HCT116 (cell line): ENCODE measurements around the gene SLC6A6. TPM values are rescaled to one million over a fixed set of nuclear protein-coding genes. Genes with fewer than 3 reads are reported as not detected.

Source experiments
- ATAC-seq: fragments of 200-7000 bp; cut with Tn5 transposase; 2 replicates; pipeline ENCODE4 v1.9.1; 2020; ENCODE audit warnings: mild to moderate bottlenecking, moderate library complexity
- BruUV-seq: library from RNA; stranded (reverse); fragments of 400-500 nt; replicated peaks from 2 replicates; lab custom pipeline; 2021; lab: Mats Ljungman, UMichigan
- CTCF ChIA-PET: fragments of 300-600 bp; sonication (Branson Sonifier 250); formaldehyde crosslinking; loops from one replicate; lab custom pipeline; 2021; ENCODE audit warnings: antibody characterized with exemption; lab: Charles Lee
- POLR2A ChIA-PET: fragments of 300-600, 350-600 bp; sonication (Branson Sonifier 250); formaldehyde crosslinking; loops from one replicate; lab custom pipeline; 2021; ENCODE audit warnings: antibody characterized with exemption; lab: Charles Lee
- RAD21 ChIA-PET, 2 experiments: fragments of 300-600 bp; sonication (Branson Sonifier 250); formaldehyde crosslinking; loops; one replicate each; lab custom pipeline; 2023; ENCODE audit warnings: low total read pairs in 2 of 2; ENCODE audit not compliant: uncharacterized antibody in 2 of 2, unreplicated experiment in 2 of 2, low non-redundant PET in 1 of 2; lab: Charles Lee
- DNase-seq: peaks from one replicate; pipeline ENCODE4 v3.0.0-alpha.2; 2010; ENCODE audit warnings: low read depth, low spot score
- H2AFZ ChIP-seq: fragments of 200-600 bp; shearing (Covaris generic), sonication (generic); 2 replicates; pipeline ENCODE4 v1.6.1; 2017; ENCODE audit warnings: low read depth, mixed run types, mixed read lengths, antibody characterized with exemption, low read length; ENCODE audit not compliant: poor library complexity, severe bottlenecking
- H3K27ac ChIP-seq: 2 replicates; pipeline ENCODE4 v1.5.1; 2012; ENCODE audit warnings: low read depth, low read length
- H3K27me3 ChIP-seq: fragments of 200-600 bp; sonication (generic); 2 replicates; pipeline ENCODE4 v1.6.1; 2016; ENCODE audit warnings: mixed run types, low read length, mixed read lengths; ENCODE audit not compliant: insufficient read depth
- H3K36me3 ChIP-seq, 2 experiments: fragments of 200-500 bp in 1 of 2; fragments of 200-600 bp in 1 of 2; sonication (Bioruptor generic) in 1 of 2; sonication (generic) in 1 of 2; 2 replicates each; pipeline versions ENCODE4 v1.5.1 to v1.6.1; 2014 to 2016; ENCODE audit warnings: low read length in 2 of 2, inconsistent platforms in 1 of 2, mixed read lengths in 1 of 2, mixed run types in 1 of 2; ENCODE audit not compliant: insufficient read depth in 2 of 2, control insufficient read depth in 1 of 2
- H3K4me1 ChIP-seq, 2 experiments: fragments of 200-600 bp in 1 of 2; sonication (generic) in 1 of 2; 2 replicates each; pipeline versions ENCODE4 v1.5.1 to v1.6.1; 2012 to 2017; ENCODE audit warnings: low read length in 2 of 2, inconsistent platforms in 1 of 2, mild to moderate bottlenecking in 1 of 2, mixed read lengths in 1 of 2, mixed run types in 1 of 2, moderate library complexity in 1 of 2; ENCODE audit not compliant: insufficient read depth in 2 of 2, control insufficient read depth in 1 of 2
- H3K4me2 ChIP-seq: fragments of 200-600 bp; sonication (generic); 2 replicates; pipeline ENCODE4 v1.6.1; 2017; ENCODE audit warnings: mixed run types, low read length, mixed read lengths
- H3K4me3 ChIP-seq, 2 experiments: fragments of 200-600 bp in 1 of 2; sonication (generic) in 1 of 2; replicated peaks in 1 of 2; 2 replicates each; pipeline ENCODE4 v1.5.1; 2011 to 2016; ENCODE audit warnings: low read length in 2 of 2, control low read depth in 1 of 2, low read depth in 1 of 2, mild to moderate bottlenecking in 1 of 2, mixed read lengths in 1 of 2, mixed run types in 1 of 2
- H3K79me2 ChIP-seq: fragments of 200-600 bp; sonication (generic); 2 replicates; pipeline ENCODE4 v1.6.1; 2017; ENCODE audit warnings: mild to moderate bottlenecking, mixed run types, low read length, moderate library complexity, mixed read lengths; ENCODE audit not compliant: insufficient read depth
- H3K9ac ChIP-seq: fragments of 200-600 bp; sonication (generic); 2 replicates; pipeline ENCODE4 v1.6.1; 2016; ENCODE audit warnings: low read length, mixed read lengths
- H3K9me2 ChIP-seq: fragments of 200-600 bp; sonication (generic), shearing (Covaris generic); 2 replicates; pipeline ENCODE4 v1.6.1; 2017; ENCODE audit warnings: mixed run types, mild to moderate bottlenecking, moderate library complexity; ENCODE audit not compliant: insufficient read depth
- H3K9me3 ChIP-seq, 2 experiments: fragments of 200-500 bp in 1 of 2; fragments of 200-600 bp in 1 of 2; sonication (Bioruptor generic) in 1 of 2; sonication (generic) in 1 of 2; 2 replicates each; pipeline ENCODE4 v1.6.1; 2014 to 2017; ENCODE audit warnings: low read length in 2 of 2, mixed read lengths in 2 of 2, inconsistent platforms in 1 of 2, low read depth in 1 of 2, mild to moderate bottlenecking in 1 of 2, mixed run types in 1 of 2, moderate library complexity in 1 of 2; ENCODE audit not compliant: control insufficient read depth in 1 of 2, insufficient read depth in 1 of 2
- H4K20me1 ChIP-seq: fragments of 200-600 bp; sonication (generic), shearing (Covaris generic); 2 replicates; pipeline ENCODE4 v1.6.1; 2017; ENCODE audit warnings: mixed run types, mild to moderate bottlenecking, moderate library complexity; ENCODE audit not compliant: insufficient read depth
- ATF3 ChIP-seq: IDR thresholded peaks from 2 replicates; pipeline ENCODE4 v1.6.1; 2012
- CBX3 ChIP-seq: IDR thresholded peaks from 2 replicates; pipeline ENCODE4 v1.6.1; 2012; ENCODE audit warnings: low read depth
- CEBPB ChIP-seq: IDR thresholded peaks from 2 replicates; pipeline ENCODE4 v1.6.1; 2012; ENCODE audit warnings: low read depth
- EGR1 ChIP-seq: IDR thresholded peaks from 2 replicates; pipeline ENCODE4 v1.6.1; 2012; ENCODE audit warnings: low read depth
- ELF1 ChIP-seq: IDR thresholded peaks from 2 replicates; pipeline ENCODE4 v1.6.1; 2012; ENCODE audit warnings: low read depth, borderline replicate concordance
- EZH2 ChIP-seq: fragments of 200-600 bp; sonication (generic); IDR thresholded peaks from 2 replicates; pipeline ENCODE4 v1.6.1; 2017; ENCODE audit warnings: antibody characterized with exemption, mixed run types
- JUND ChIP-seq: IDR thresholded peaks from 2 replicates; pipeline ENCODE4 v1.6.1; 2012
- MAX ChIP-seq: IDR thresholded peaks from 2 replicates; pipeline ENCODE4 v1.6.1; 2012
- POLR2A ChIP-seq: IDR thresholded peaks from 2 replicates; pipeline ENCODE4 v1.7.0; 2011; ENCODE audit warnings: borderline replicate concordance; ENCODE audit not compliant: insufficient read depth, insufficient read length; ENCODE audit errors: extremely low read depth
- POLR2AphosphoS5 ChIP-seq: IDR thresholded peaks from 2 replicates; pipeline ENCODE4 v1.6.1; 2011; ENCODE audit warnings: mild to moderate bottlenecking, low read depth, low read length, moderate library complexity
- RAD21 ChIP-seq: IDR thresholded peaks from 2 replicates; pipeline ENCODE4 v1.6.1; 2012; ENCODE audit warnings: low read depth, mild to moderate bottlenecking
- REST ChIP-seq: IDR thresholded peaks from 2 replicates; pipeline ENCODE4 v1.6.1; 2012; ENCODE audit warnings: low read depth
- SP1 ChIP-seq: IDR thresholded peaks from 2 replicates; pipeline ENCODE4 v1.6.1; 2012; ENCODE audit warnings: low read depth
- SRF ChIP-seq: IDR thresholded peaks from 2 replicates; pipeline ENCODE4 v1.6.1; 2012; ENCODE audit warnings: low read depth
- TCF7L2 ChIP-seq: IDR thresholded peaks from 2 replicates; pipeline ENCODE4 v1.7.0; 2011; ENCODE audit warnings: borderline replicate concordance, inconsistent platforms; ENCODE audit not compliant: insufficient read depth, insufficient read length; ENCODE audit errors: extremely low read depth
- YY1 ChIP-seq: IDR thresholded peaks from 2 replicates; pipeline ENCODE4 v1.6.1; 2011; ENCODE audit warnings: low read length, low read depth, moderate library complexity, mild to moderate bottlenecking; ENCODE audit not compliant: insufficient replicate concordance; ENCODE audit errors: extremely low read depth
- ZBTB33 ChIP-seq: IDR thresholded peaks from 2 replicates; pipeline ENCODE4 v1.6.1; 2011; ENCODE audit warnings: mild to moderate bottlenecking, low read length, moderate library complexity; ENCODE audit not compliant: insufficient replicate concordance; ENCODE audit errors: extremely low read depth
- ZFX ChIP-seq: fragments of 450-650 bp; IDR thresholded peaks from 2 replicates; pipeline ENCODE4 v1.6.1; 2017
- ZNF274 ChIP-seq: fragments of 200-500 bp; sonication (Bioruptor generic); IDR thresholded peaks from 2 replicates; pipeline ENCODE4 v1.6.1; 2014; ENCODE audit warnings: mild to moderate bottlenecking, low read depth, low read length, inconsistent platforms
- intact Hi-C: fragments of 100-400 bp; cut with micrococcal nuclease; formaldehyde crosslinking; loops from 2 replicates; pipeline ENCODE4 v1.10.0; 2022
- total RNA-seq: library from RNA; stranded (reverse); gene quantifications from one replicate; pipeline ENCODE4 v1.2.1, GENCODE V29; 2021; ENCODE audit not compliant: unreplicated experiment

Gene SLC6A6
- total RNA-seq, 1 experiment from 2014 or later, result 36.3 TPM

- ATAC-seq (no peak), DNase-seq (no peak)
- no peak overlapping the region for H3K4me3 ChIP-seq
- no peak overlapping the region for H2AFZ ChIP-seq
- no peaks in the 10 kb centered on the region for H3K27me3 ChIP-seq
- POLR2A ChIA-PET, result no interaction called here
- H3K79me2 ChIP-seq, result no peaks in the 10 kb centered on the region
- H3K9me3 ChIP-seq, result no peaks in the 10 kb centered on the region
- BruUV-seq, result no TSS peak
- no peak overlapping the region for H3K27ac ChIP-seq
- RAD21 ChIA-PET, result no interaction called here
- no peak overlapping the region for H3K4me2 ChIP-seq
- H4K20me1 ChIP-seq, result no peaks in the 10 kb centered on the region
- CTCF ChIA-PET, result interaction anchor here (1.2 kb wide), 1 partner anchor 37 kb away, joined by 4 read pairs; no protein-coding TSS in a partner anchor
- intact Hi-C loops, result no loop called here
- H3K36me3 ChIP-seq, result no peaks in the 10 kb centered on the region
- peaks cover 0 to 4% of the 10 kb centered on the region in 2 experiments; a peak in 1 of 4 replicates for H3K4me1 ChIP-seq
- TF ChIP-seq CBX3 (no peak), ZBTB33 (no peak), REST (no peak), ELF1 (no peak), TCF7L2 (no peak), POLR2AphosphoS5 (no peak), ATF3 (no peak), POLR2A (no peak), EGR1 (no peak), YY1 (no peak), SP1 (no peak), SRF (no peak), ZNF274 (no peak), ZFX (no peak), JUND (no peak), EZH2 (no peak), MAX (no peak), RAD21 (no peak), CEBPB (no peak)
- no peak overlapping the region for H3K9ac ChIP-seq
- H3K9me2 ChIP-seq, result no peaks in the 10 kb centered on the region
Measured at GRCh38 chr3:14512281-14512941, 110.0 kb downstream of the SLC6A6 start.
